ENCODE results near the gene CCDC57. TPM values are rescaled to one million over a fixed set of nuclear protein-coding genes. Genes with fewer than 3 reads are reported as not detected.

Gene CCDC57
- total RNA-seq, 1 donor from 2014 or later: 10.8 TPM

GRCh38 chr17:82184761-82185160 lies 27.9 kb downstream of the CCDC57 start:
- TF ChIP-seq, protein P1, sequence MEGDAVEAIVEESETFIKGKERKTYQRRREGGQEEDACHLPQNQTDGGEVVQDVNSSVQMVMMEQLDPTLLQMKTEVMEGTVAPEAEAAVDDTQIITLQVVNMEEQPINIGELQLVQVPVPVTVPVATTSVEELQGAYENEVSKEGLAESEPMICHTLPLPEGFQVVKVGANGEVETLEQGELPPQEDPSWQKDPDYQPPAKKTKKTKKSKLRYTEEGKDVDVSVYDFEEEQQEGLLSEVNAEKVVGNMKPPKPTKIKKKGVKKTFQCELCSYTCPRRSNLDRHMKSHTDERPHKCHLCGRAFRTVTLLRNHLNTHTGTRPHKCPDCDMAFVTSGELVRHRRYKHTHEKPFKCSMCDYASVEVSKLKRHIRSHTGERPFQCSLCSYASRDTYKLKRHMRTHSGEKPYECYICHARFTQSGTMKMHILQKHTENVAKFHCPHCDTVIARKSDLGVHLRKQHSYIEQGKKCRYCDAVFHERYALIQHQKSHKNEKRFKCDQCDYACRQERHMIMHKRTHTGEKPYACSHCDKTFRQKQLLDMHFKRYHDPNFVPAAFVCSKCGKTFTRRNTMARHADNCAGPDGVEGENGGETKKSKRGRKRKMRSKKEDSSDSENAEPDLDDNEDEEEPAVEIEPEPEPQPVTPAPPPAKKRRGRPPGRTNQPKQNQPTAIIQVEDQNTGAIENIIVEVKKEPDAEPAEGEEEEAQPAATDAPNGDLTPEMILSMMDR (IDR thresholded peaks at IDR 0.05; ENCODE audit: insufficient read depth, low read length, severe bottlenecking): no peak
- no peak for DNase-seq (ENCODE audit: low read depth)
- Histone ChIP-seq H3K4me3 (ENCODE audit: low read depth, low read length) (no peak overlapping the region), H3K36me3 (ENCODE audit: control insufficient read depth, insufficient read depth, low read length) (peaks cover 8% of the 10 kb centered on the region), H3K27me3 (ENCODE audit: control insufficient read depth, insufficient read depth, low read length) (no peaks in the 10 kb centered on the region)
- no peak for FAIRE-seq

DNA sequence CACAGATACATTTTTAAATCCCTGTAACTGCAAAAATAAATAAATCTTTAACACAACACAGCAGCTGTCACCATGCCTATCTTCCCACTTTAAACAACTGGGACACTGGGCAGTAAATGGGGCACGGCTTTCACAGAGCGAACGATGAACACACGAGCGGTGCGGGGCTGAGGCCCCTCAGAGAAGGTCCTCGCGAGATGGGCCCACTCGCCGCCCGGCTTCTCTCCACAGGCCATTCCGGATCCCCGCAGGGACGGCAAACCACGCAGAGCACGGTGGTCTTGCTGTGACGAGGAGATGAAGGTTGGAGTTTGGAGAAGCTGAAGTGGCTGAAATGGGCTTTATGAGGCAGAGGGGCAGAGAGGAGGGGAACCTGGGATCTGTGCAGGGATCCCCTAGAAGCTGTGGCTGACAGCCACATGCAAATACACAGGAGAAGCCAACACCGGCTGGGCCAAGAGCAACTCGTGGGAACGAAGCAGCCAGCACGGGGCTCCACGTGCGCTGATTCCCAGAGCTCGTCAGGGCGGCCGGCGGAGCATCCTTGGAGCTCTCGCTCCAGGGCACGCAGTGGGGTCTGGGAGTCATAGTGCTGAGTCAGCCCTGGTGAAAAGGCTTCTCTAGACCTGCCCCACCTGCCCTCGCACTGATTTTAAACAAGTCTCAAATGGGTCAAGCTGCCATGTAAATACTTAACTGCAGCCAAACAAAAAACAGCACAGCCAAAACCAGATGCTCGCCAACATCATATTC lies 31.7 kb downstream of the CCDC57 start:
- peaks cover 5% of the 10 kb centered on the region for H3K36me3 ChIP-seq (ENCODE audit: control insufficient read depth, insufficient read depth, low read length)
- no peak for DNase-seq (ENCODE audit: low read depth)
- TF ChIP-seq, protein P1 (IDR thresholded peaks at IDR 0.05; ENCODE audit: insufficient read depth, low read length, severe bottlenecking): no peak
- no peaks in the 10 kb centered on the region for H3K27me3 ChIP-seq (ENCODE audit: control insufficient read depth, insufficient read depth, low read length)
- FAIRE-seq: no peak
- H3K4me3 ChIP-seq (ENCODE audit: low read depth, low read length): no peak overlapping the region

- Histone ChIP-seq H3K4me3 (ENCODE audit: low read depth, low read length) (no peak overlapping the region), H3K27me3 (ENCODE audit: control insufficient read depth, insufficient read depth, low read length) (no peaks in the 10 kb centered on the region), H3K36me3 (ENCODE audit: control insufficient read depth, insufficient read depth, low read length) (peaks cover 4% of the 10 kb centered on the region)
- DNase-seq (ENCODE audit: low read depth) (no peak), FAIRE-seq (no peak)
- TF ChIP-seq, protein P1 (IDR thresholded peaks at IDR 0.05; ENCODE audit: insufficient read depth, low read length, severe bottlenecking): no peak
Observed at GRCh38 chr17:82179946-82180475, 32.6 kb downstream of the CCDC57 start.

- no peak for FAIRE-seq
- peaks cover 3% of the 10 kb centered on the region for H3K36me3 ChIP-seq (ENCODE audit: control insufficient read depth, insufficient read depth, low read length)
- TF ChIP-seq, protein P1 (IDR thresholded peaks at IDR 0.05; ENCODE audit: insufficient read depth, low read length, severe bottlenecking): no peak
Observed at GRCh38 chr17:82179412-82179811, 33.2 kb downstream of the CCDC57 start.

DNA sequence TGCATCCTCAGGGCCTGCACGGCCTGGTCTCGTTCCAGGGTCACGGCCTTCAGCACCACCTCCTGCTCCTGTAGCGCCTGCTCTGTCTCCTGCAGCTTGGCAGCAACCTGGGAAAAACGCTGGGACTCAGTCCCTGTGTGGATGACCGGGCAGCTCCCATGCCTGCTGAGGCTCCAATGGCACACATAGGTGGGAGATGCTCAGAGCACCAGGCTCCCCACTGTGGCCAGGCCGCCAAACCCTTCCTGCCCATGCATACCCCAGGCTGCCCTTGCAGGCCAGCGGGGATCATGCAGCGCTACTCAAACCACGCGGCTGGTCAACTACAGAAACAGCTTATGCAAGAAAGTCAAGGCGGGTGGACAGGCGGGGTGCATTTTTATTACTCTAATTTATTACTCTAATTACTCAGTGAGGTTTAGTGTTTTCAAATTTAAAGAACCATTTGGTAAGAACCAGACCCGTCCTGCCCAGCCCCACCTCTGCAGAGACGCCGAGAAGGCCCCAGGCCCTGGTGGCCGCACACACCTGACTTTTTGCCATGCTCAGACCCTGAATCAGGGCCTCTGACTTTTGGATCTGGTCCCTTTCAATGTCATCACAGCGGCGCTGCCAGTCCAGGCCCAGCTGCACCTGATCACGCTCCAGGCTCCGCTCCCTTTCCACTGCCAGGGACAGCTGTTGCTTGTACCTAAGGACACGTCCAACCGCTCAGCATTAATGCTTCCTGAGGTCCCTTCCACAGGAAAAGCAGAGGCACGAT lies 34.0 kb downstream of the CCDC57 start:
- Histone ChIP-seq H3K4me3 (ENCODE audit: low read depth, low read length) (no peak overlapping the region), H3K36me3 (ENCODE audit: control insufficient read depth, insufficient read depth, low read length) (peaks cover 3% of the 10 kb centered on the region), H3K27me3 (ENCODE audit: control insufficient read depth, insufficient read depth, low read length) (no peaks in the 10 kb centered on the region)
- FAIRE-seq (no peak), DNase-seq (ENCODE audit: low read depth) (no peak)
- TF ChIP-seq, protein P1 (IDR thresholded peaks at IDR 0.05; ENCODE audit: insufficient read depth, low read length, severe bottlenecking): no peak

More at GRCh38 chr17:82179412-82179811, 33.2 kb downstream of the CCDC57 start:
- Histone ChIP-seq H3K4me3 (ENCODE audit: low read depth, low read length) (no peak overlapping the region), H3K27me3 (ENCODE audit: control insufficient read depth, insufficient read depth, low read length) (no peaks in the 10 kb centered on the region)
- DNase-seq (ENCODE audit: low read depth): no peak

All from bronchial epithelial cell (primary cell).